Muscle of back (tissue), 11 donors: ENCODE measurements around the gene LRRC4C. TPM values are rescaled to one million over a fixed set of nuclear protein-coding genes. Genes with fewer than 3 reads are reported as not detected.
"Not testable (repeated sequence)": the region's sequence is repeated elsewhere in the genome, so short reads cannot be mapped to it uniquely, and the experiment has no call there.

Experiments used
- DNase-seq, 3 donors: peaks; one replicate each; pipeline versions ENCODE4 v3.0.0 to v3.0.0-alpha.2; 2013
- polyA plus RNA-seq, 10 donors: library from polyadenylated mRNA; unstranded; fragments of 120-200 nt; gene quantifications; one replicate each; pipeline ENCODE4 v1.2.1, GENCODE V29; 2013; ENCODE audit not compliant: insufficient read length in 10 of 10

The LRRC4C gene
- polyA plus RNA-seq, 10 donors: 1.8 to 5.4 (median 3.4) TPM

DNA sequence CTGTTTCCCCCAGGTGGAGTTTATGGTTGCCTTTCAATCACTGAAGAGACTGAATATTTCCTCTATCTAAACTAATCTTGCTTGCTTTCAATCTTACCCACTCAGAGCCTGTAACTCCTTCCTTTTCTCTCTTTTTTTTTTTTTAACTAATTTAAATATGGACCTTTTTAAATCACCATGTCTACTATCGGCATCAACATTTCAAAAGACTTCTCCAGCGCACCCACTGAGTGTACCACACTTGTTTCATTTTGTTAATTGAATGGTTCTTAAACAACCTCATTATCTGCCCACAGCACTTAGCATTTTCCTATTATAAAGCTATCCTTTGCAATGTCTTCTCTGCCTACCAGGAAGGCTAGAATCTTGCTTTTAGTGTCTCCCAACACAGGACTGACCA, 1212.5 kb downstream of the LRRC4C start:
- no peak for DNase-seq

DNA sequence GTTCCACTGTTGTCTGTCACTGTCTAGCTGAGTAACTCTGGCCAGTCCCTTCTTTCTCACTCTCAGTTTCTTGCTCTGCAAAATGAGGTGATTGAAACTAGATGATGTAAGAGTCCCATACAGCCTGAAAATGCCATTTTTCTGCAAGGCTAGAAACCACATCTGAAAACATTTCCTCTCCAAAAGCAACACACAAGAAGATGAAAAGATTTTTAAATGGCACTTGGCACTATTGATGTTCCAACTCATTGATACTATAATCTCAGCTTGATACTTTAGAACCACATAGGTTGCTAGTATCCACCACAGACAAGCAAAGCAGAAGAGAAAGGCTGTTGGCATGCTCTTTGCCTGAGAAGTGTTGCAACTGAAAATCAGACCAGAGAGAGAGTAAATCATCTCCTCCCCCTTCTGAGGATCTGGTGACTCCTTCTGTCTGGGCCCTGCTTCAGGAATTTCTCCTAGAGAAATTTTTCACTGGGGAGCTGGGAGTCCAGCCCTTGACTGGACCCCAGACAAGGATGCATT, 1217.9 kb downstream of the LRRC4C start:
- DNase-seq: peak; percentile 28 to 85 (median 70)

DNA sequence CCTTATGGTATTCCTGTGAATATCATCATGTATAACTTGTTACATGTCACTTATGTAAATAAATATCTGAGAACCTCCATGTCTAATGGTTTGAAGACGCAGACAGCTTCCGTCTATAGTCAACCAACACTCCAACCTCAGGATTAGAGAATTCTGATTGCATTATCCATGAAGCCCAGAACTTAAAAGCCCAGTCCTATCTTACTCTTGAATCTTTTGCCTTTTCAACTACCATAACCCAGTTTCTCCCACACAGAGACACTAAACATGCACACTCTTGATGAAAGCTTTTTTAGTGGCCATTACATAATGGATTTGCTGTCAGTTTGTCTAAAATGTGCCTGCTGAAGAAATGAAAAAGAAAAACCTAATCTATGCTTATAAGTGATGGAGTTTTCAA, 1219.2 kb downstream of the LRRC4C start:
- no peak for DNase-seq

DNA sequence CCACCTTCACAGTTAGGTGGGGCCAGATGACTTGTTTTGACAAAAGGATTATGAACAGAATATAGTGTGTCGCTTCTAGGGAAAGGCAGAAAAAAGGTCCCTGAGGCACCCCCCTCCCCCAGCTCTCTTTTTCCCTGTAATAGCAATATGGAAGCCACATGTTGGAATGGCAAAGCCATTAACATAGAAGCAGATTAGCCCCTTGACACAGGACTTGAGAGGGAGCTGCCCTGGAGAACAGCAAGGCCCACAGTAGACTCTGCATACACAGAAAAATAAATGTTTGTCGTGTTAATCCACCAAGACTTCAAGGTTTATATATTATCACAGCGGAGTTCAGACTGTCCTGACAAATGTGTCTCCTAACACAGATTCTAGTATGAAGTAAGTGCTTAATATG, 1222.9 kb downstream of the LRRC4C start:
- no peak for DNase-seq

DNA sequence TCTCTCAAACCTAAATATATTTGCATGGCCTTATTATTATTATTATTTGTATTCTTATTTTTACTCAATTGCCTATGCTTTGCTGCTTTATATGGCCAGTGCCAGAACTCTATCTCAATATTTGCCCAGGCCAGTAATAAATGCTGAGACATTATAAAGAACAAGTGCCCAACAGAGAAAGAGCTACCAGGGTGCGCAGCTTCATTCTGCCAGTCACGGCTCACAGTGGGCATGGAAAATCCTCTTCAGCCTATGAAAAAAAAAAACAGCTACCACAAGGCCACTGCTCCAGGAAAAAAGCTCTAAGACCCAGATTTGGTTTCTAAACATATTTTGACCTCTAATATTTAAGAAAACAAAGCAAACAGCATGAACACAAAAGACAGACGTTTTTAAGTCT, 1223.6 kb downstream of the LRRC4C start:
- no peak for DNase-seq

DNA sequence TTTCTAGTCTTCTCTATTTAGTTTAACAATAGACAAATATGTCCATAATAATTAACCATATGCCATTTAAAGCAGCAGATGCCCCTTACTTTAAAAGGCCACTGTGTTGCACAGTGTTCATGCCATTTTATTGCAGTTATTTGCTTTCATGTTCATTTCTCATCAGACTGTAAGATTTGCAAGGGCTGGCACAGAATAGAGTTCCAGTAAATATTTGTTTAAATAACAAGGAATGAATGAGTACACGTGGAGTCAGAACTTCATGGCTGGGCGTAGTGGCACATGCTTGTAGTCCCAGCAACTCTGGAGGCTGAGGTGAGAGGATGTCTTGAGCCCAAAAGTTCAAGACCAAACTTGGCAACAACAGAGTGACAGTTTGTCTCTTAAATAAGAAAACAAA, 1228.6 kb downstream of the LRRC4C start:
- DNase-seq: no peak

DNA sequence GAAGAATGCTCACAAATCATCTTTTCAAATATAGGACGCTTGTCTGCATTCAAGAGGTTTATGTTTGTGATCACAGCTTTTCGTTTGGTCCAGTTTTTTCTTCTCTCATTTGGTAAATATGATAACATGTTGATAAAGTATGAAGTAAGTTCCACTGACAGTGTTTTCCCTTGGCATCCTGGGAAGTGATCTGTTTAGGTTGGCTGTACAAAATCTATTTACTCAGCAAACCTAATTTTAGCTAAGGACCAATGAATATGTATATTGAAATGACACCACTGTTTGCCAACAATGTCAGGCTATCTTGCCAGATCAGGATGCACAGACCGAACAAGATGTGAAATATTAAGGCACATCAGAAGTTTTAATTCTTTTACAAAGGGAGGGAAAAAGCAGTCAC, 1230.8 kb downstream of the LRRC4C start:
- no peak for DNase-seq

DNA sequence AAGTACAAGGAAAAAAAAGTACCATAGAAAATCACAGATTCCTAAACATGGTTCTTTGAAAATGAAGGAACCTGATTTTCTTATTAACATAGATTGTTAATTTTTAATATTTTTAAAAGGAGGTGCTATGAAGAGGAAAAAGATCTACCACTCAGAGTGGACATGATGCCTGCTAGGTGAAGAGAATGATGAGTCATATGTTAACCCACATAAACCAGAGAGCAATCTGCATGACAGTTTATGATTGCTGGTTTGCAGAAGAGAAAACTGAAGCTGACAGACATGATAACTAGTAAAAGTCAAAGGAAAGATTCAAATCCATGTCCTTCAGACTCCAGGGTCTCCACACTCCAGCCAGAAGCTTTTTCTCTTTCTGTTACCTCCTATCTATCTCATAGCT, 1231.7 kb downstream of the LRRC4C start:
- no peak for DNase-seq

DNA sequence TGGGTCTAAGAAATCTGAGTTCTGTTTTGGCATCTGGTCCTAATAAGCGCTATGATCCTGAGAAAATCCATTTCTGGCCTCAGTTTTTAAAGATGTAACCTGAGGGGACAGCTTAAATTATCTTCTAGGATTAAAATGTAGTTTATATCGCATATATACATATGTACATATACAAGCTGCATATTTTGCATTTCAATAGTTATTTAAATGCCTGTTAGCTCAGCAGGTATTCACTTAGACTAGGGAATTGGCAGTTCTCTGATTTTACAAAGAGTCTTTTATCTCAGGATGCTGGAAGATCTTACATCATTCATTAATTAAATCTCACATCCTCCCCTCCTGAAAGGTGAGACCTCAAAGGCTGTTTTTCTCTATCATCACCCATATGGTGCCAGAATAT, 1232.8 kb downstream of the LRRC4C start:
- DNase-seq: no peak

DNA sequence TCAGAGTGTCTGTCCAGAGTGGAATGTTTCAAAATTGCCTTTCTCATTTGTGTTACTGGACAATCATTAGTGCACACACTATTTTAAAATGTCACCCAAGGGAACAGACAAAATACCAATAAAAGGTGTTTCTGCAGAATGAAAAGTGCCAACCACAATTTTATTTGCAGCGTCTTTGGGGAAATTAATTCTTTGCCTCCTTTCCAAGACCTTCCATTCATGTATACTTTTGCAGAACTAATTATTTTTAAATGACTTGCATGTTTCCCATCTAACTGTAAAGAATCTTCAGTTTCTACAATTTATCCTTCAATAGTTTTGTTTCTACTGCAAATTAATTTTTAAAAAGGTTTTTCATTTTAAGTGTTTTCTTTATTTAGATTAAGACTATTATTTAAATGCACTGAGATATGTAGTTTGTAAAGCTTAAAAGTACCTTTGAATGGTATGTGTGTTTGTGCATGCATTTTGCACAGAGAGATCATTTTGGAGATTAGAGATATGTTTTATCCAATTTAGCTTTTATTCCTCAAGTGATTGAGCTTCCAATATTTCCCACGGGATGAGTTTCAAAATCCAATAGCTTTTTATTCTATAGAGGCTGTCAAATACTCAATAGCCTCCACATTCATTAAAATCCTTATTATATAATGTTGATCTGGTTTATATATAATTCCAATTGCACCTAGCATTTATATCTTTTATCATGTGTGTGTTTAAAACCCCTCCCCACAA, 1235.7 kb downstream of the LRRC4C start:
- DNase-seq: no peak

DNA sequence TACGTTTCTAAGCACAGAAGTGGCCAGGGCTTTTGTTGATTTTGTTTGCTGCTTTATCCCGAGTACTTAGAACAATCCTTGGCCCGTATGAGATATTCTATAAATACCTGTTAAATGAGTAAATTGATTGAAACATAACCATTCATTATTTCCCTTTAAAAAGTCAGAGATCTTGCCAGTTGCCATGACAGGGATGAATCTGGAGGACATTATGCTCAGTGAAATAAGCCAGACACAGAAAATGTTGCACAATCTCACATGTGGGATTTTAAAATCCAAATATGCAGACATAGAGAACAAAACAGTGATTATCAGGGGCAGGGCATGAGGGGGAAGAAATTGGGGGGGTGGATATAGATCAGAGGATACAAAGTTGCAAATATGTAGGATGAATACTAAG, 1240.1 kb downstream of the LRRC4C start:
- DNase-seq: peak in 1 of 3 donors; percentile 20

DNA sequence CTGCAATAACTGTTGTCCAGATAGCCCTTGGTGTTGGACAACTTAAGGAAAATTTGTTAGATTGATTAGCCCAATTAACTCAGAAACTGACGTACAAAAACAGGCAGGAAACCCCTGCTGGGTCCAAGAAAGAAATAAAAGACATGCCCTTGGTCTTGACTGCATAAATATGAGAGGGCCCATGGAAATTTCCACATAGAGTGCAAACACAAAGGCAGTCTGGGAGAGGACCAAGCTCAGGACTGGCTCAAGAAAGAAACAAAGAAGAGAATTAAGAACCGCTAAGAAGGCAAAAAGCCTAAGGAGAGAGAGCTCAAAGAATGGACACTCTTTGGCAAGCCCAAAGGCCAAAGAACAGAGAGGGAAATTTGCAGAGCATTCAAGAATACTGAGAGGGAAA, 1243.9 kb downstream of the LRRC4C start:
- no peak for DNase-seq

DNA sequence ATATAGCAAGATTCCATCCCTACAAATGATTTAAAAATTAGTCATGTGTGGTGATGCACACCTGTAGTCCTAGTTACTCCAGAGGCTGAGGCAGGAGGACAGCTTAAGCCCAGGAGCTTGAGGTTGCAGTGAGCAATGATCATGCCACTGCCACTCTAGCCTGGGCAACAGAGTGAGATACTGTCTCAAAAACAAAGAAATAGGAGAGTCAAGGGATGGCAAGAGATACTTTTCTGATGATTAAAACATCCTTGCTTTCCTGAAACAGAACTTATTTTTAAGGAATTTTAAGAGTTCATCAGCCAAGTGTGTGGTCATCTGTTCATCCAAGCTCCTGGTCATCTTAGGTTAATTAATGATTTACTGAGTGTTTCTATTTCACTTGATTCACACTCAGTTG, 1252.0 kb downstream of the LRRC4C start:
- DNase-seq: no peak

DNA sequence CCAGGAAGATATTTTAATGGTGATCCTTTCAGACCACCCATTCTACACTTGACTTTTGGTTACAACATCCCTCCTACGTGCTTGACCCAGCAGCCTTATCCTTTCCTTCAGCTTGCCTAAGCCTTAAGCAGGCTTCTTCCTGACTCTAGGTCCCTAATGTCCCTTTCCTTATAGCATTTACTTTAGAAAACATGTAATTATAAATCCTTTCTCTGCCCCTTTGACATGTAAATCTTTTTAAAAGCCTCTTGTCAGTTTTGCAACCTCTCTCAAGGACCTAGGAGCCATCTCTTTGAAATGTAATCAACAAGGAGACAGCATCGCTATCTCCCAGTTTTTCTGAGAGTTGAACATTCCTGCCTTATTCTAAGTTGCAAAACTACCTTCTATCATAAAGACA, 1255.2 kb downstream of the LRRC4C start:
- no peak for DNase-seq

DNA sequence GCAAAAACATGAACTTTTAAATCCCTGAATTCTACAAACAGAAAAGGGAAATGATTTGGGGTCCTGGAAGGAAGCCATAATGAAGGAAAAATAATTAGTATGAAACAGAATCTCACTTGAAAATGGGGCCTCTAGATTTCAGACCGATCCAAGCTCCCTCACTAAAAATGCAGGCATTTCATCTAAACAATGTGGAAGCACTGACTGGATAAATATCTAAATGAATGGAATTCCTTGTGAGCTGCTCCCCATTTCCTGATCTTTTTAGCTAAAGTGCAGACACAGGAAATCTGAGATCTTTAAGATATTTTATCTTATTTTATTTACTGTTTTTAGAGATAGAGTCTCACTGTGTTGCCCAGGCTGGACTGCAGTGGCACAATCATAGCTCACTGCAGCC, 1255.8 kb downstream of the LRRC4C start:
- no peak for DNase-seq

DNA sequence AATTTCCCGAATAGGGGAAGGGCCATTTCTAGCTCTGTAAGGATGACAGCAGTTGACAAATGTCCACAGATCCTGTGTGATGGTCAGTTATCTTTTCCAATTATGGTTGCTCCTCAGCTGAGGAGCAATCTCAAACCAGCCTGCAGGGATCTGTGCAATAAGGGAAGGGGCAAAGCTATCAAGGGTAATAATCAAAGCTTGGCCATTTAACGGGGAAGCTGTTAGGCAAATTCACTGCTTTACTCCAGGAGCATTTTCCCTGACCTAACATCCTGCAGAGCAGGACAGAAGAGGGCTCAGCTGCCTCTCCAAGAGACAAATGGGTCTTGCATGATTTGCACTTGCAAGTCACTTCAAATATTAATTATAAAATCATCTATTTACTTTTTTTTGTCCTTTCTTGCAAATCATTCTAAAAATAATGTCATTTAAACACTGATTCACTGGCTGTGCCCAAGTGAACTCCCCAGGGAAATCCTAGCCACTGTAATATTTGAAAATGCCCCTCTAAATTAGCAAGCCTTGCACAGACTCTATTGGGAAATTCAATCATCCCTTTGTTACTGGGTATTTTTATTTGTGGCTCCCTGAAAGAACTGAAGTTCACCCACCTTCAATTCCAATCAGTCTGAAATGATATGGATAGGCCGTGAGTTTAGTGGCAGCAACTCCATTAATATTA, 1256.7 kb downstream of the LRRC4C start:
- no peak for DNase-seq

DNA sequence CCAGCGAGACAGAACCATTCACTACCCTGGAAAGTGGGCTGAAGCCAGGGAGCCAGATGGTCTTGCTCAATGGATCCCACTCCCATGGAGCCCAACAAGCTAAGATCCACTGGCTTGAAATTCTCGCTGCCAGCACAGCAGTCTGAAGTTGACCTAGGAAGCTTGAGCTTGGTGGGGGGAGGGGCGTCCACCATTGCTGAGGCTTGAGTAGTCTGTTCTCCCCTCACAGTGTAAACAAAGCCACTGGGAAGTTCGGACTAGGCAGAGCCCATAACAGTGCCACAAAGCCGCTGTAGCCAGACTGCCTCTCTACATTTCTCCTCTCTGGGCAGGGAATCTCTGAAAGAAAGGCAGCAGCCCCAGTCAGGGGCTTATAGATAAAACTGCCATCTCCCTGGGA, 1266.9 kb downstream of the LRRC4C start:
- DNase-seq: not testable (repeated sequence)

DNA sequence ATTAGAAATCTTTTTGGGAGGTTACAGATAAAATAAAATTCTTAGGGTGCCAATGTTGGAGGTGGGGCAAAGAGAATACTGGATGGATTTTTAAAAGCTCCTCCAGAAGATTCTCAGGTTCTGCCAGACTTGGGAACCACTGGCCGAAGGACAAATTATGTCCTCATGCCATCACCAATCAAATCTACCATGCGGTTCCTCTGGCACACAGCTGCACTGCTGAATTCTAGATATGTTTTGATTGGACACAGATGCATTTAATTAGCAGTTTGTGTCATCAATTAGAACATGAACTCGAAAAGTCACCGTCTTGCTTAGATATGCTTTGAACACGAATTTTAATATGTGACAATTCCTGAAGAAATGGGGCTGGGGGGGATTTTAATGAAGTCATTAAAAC, 1269.2 kb downstream of the LRRC4C start:
- no peak for DNase-seq

DNA sequence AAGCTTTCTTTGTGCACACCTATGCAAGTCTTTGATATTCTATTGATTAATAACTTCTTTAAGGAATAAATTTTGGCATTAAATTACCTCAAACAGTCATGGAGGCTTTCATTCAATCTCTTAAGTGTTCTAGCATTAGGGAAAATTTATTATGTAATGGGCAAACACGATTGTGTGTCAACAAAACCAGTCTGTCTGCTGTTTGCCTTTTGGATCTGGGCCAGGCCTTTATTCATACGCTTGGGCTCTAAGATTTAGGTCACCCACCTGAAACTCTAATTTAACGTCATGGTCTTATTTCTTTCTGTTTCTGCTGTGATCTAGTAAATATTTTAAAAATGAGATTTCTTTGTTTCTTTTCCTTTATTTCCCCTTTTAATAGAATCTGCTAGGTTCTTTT, 1270.6 kb downstream of the LRRC4C start:
- no peak for DNase-seq

DNA sequence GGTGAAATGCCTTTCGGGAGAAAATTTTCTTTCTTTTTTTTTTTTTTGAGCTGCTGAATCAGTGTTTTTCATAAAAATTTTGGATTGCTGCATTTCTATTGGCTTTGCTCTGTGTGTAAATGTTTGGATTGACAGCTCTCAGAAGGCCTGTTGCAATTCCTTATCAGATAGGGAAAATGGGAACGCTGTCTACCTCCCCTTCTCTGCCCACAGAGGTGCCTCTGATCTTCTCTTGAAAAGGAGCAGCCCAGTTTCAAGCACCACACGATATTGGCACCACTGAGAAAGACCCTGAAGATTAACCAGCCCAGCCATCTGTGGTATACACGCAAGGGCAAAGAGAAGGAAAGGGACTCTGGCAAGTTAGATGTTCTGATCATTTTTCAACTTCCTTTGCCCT, 1272.2 kb downstream of the LRRC4C start:
- DNase-seq: no peak

DNA sequence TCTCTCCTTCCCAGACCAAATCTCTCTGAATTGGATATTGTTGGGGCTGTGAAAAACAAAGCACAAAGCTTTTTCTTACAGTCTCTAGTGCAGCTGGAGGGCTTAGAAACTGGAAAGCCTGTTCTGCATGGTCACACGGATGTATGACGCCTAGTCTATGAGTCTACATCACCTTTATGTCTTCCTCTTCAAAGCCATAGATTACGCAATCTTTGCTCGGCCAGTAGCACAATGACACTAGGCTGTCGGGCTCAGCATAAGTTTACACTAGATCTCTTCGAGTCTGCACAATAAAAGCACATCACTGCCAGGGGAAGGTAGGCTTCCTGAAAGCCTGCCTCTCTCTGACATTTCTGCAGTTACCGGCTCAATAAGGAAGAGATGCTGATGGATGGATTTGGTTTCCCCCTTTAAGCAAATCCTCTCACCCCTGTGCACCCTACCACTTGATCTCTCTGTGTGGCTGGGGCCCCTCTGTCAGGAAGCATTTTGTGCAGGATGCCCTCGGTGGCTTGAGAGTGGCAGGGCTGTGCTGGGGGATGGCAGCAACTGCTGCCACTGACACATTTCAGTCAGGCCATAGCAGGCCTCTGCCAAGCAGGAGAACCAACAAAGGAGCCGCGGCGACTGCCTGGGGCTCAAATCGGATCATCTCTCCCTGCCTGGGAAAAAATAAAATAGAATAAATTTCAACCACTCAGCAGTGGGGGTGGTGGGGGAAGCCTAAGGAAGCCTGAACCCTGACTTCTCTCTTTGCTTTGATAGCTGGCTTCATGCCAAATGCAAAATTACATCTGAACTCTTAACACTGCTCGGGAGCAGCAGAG, 1272.8 kb downstream of the LRRC4C start:
- DNase-seq: no peak

DNA sequence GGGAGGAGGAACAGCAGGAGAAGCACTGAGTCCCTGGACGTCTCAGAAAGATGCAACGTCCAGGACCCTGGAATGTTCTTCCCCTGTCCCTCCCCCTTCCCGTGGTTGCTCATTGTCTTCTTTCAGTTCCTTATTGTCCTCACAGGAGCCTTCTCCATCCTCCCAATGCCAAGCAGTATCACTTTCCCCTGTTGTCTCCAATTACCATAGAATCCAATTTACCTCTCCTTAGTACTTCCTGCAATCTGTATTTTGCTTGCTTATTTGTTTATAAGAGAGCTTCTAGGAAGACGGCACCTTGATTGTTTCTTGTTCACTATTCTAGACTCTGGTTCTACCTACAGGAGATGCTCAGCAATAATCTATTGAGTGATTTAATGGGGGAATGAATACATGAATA, 1273.7 kb downstream of the LRRC4C start:
- DNase-seq: no peak
